ENCODE results near the gene CTTNBP2.

CTTNBP2 gene

GRCh38 chr7:117810642-117811512, 62.4 kb downstream of the CTTNBP2 start:
- DNase-seq (ENCODE audit: low read depth), result peak; percentile 36
- TF ChIP-seq CTCF (IDR thresholded peaks at IDR 0.05; ENCODE audit: insufficient read depth, low read depth, low read length, missing control alignments), result no peak
- no peak overlapping the region for H3K4me3 ChIP-seq (ENCODE audit: low read length)

GRCh38 chr7:117809958-117810357, 63.3 kb downstream of the CTTNBP2 start:
- no peak for DNase-seq (ENCODE audit: low read depth)
- TF ChIP-seq CTCF (IDR thresholded peaks at IDR 0.05; ENCODE audit: insufficient read depth, low read depth, low read length, missing control alignments), result no peak
- no peak overlapping the region for H3K4me3 ChIP-seq (ENCODE audit: low read length)

- H3K4me3 ChIP-seq (ENCODE audit: low read length), result no peak overlapping the region
- no peak for TF ChIP-seq CTCF (IDR thresholded peaks at IDR 0.05; ENCODE audit: insufficient read depth, low read depth, low read length, missing control alignments)
- DNase-seq (ENCODE audit: low read depth), result no peak
These were observed 64.1 kb downstream of the CTTNBP2 start for GRCh38 chr7:117808910-117809705.

GRCh38 chr7:117808341-117808757, 64.9 kb downstream of the CTTNBP2 start:
- H3K4me3 ChIP-seq (ENCODE audit: low read length), result no peak overlapping the region
- peak; percentile 32 for DNase-seq (ENCODE audit: low read depth)
- no peak for TF ChIP-seq CTCF (IDR thresholded peaks at IDR 0.05; ENCODE audit: insufficient read depth, low read depth, low read length, missing control alignments)

GRCh38 chr7:117807676-117808075, 65.6 kb downstream of the CTTNBP2 start:
- TF ChIP-seq CTCF (IDR thresholded peaks at IDR 0.05; ENCODE audit: insufficient read depth, low read depth, low read length, missing control alignments), result no peak
- DNase-seq (ENCODE audit: low read depth), result no peak
- H3K4me3 ChIP-seq (ENCODE audit: low read length), result no peak overlapping the region

- no peak overlapping the region for H3K4me3 ChIP-seq (ENCODE audit: low read length)
- DNase-seq (ENCODE audit: low read depth), result no peak
- no peak for TF ChIP-seq CTCF (IDR thresholded peaks at IDR 0.05; ENCODE audit: insufficient read depth, low read depth, low read length, missing control alignments)
These were observed 67.2 kb downstream of the CTTNBP2 start for GRCh38 chr7:117806011-117806410.

Measured in epithelial cell of esophagus (primary cell).